K562 (cell line): ENCODE data around the gene RC3H2. TPM values are rescaled to one million over a fixed set of nuclear protein-coding genes. Genes with fewer than 3 reads are reported as not detected.

Experiments used
- CBFA2T3 ChIP-seq: fragments of 450-650 bp; IDR thresholded peaks from 2 replicates; pipeline ENCODE4 v1.6.1; 2017
- JUN ChIP-seq, 2 experiments: sonication (generic) in 1 of 2; formaldehyde crosslinking in 1 of 2; IDR thresholded peaks; 2 replicates each; pipeline versions ENCODE4 v1.6.1 to v1.8.0; 2012 to 2022; ENCODE audit warnings: borderline replicate concordance in 2 of 2, mild to moderate bottlenecking in 2 of 2, improper control_type of control experiment in 1 of 2, low read depth in 1 of 2, low read length in 1 of 2, missing genetic modification reagents in 1 of 2
- KAT2B ChIP-seq: IDR thresholded peaks from one replicate; pipeline ENCODE4 v1.6.1; 2012; ENCODE audit warnings: low read depth, mild to moderate bottlenecking, control low read depth, inconsistent platforms, low read length, moderate library complexity
- KLF1 ChIP-seq: fragments of 450-650 bp; IDR thresholded peaks from 2 replicates; pipeline ENCODE4 v1.6.1; 2016; ENCODE audit warnings: missing genetic modification characterization, missing compliant biosample characterization
- MAZ ChIP-seq, 2 experiments: fragments of 450-650 bp in 1 of 2; sonication (generic) in 1 of 2; formaldehyde crosslinking; IDR thresholded peaks in 1 of 2; conservative IDR thresholded peaks in 1 of 2; 2 replicates each; pipeline versions ENCODE4 v1.4.0 to v1.5.0; 2020; ENCODE audit warnings: mild to moderate bottlenecking in 1 of 2, missing genetic modification reagents in 1 of 2
- MTA3 ChIP-seq: fragments of 450-650 bp; formaldehyde crosslinking; IDR thresholded peaks from 2 replicates; pipeline ENCODE4 v1.6.1; 2017; ENCODE audit warnings: mild to moderate bottlenecking, borderline replicate concordance
- NCOA4 ChIP-seq: fragments of 450-650 bp; IDR thresholded peaks from 2 replicates; pipeline ENCODE4 v1.6.1; 2018; ENCODE audit warnings: mild to moderate bottlenecking; ENCODE audit not compliant: partially characterized antibody
- NFYB ChIP-seq: IDR thresholded peaks from 2 replicates; pipeline ENCODE4 v1.6.1; 2011; ENCODE audit warnings: mild to moderate bottlenecking, moderate library complexity; ENCODE audit not compliant: insufficient read length; ENCODE audit errors: extremely low read depth
- NR2C2 ChIP-seq, 2 experiments: fragments of 200-800 bp in 1 of 2; sonication (Bioruptor generic) in 1 of 2; sonication (generic) in 1 of 2; formaldehyde crosslinking in 1 of 2; IDR thresholded peaks; 2 replicates each; pipeline versions ENCODE4 v1.6.1 to v1.8.0; 2016 to 2022; ENCODE audit warnings: mild to moderate bottlenecking in 1 of 2, missing compliant biosample characterization in 1 of 2, missing genetic modification characterization in 1 of 2, missing genetic modification reagents in 1 of 2
- RUNX1 ChIP-seq: sonication (generic); IDR thresholded peaks from 2 replicates; pipeline ENCODE4 v1.6.1; 2016; ENCODE audit warnings: antibody characterized with exemption, low read depth
- SMARCA4 ChIP-seq: fragments of 450-650 bp; IDR thresholded peaks from 2 replicates; pipeline ENCODE4 v1.6.1; 2016
- SP2 ChIP-seq: IDR thresholded peaks from 2 replicates; pipeline ENCODE4 v1.6.1; 2011; ENCODE audit warnings: mild to moderate bottlenecking, low read depth, low read length, moderate library complexity; ENCODE audit not compliant: poor library complexity, severe bottlenecking; ENCODE audit errors: extremely low read depth
- TOE1 ChIP-seq, 2 experiments: fragments of 450-650 bp in 1 of 2; sonication (generic) in 1 of 2; formaldehyde crosslinking in 1 of 2; IDR thresholded peaks; 2 replicates each; pipeline versions ENCODE4 v1.7.1 to v1.8.0; 2016 to 2022; ENCODE audit warnings: borderline replicate concordance in 2 of 2, mild to moderate bottlenecking in 2 of 2, antibody characterized with exemption in 1 of 2, inconsistent platforms in 1 of 2, low read depth in 1 of 2, missing genetic modification reagents in 1 of 2, moderate library complexity in 1 of 2
- ZNF239 ChIP-seq: fragments of 250-450 bp; sonication (Bioruptor Pico); IDR thresholded peaks from 2 replicates; pipeline ENCODE4 v1.4.0; 2020; ENCODE audit warnings: mild to moderate bottlenecking
- ZNF253 ChIP-seq: fragments of 250-450 bp; sonication (Bioruptor Pico); conservative IDR thresholded peaks from 2 replicates; pipeline ENCODE4 v1.6.1; 2021; ENCODE audit warnings: mild to moderate bottlenecking
- ZNF41 ChIP-seq: fragments of 250-450 bp; sonication (Bioruptor Pico); conservative IDR thresholded peaks from 2 replicates; pipeline ENCODE4 v1.4.0; 2020; ENCODE audit warnings: mild to moderate bottlenecking
- polyA plus RNA-seq, 8 experiments: library from polyadenylated mRNA; depleted of rRNA in 4 of 8; stranded (reverse) in 5 of 8; unstranded in 3 of 8; fragments of >200 nt; fragmentation: Nextera tagmentation in 2 of 8; fragmentation: Illumina TruSeq in 1 of 8; extraction: Ambion mirVana in 2 of 8; extraction: Trizol in 1 of 8; gene quantifications; 2 replicates each; pipeline versions ENCODE4 v1.2.1 to v1.2.3, GENCODE V29; 2011 to 2014; ENCODE audit warnings: inconsistent platforms in 1 of 8, missing spikeins in 1 of 8
- total RNA-seq, 7 experiments: library from RNA; depleted of rRNA in 6 of 7; stranded (reverse); fragments of >200 nt in 6 of 7; fragmentation: Illumina TruSeq in 2 of 7; extraction: Trizol in 2 of 7; gene quantifications; 2 replicates each; pipeline versions ENCODE4 v1.2.1 to v1.2.3, GENCODE V29; 2011 to 2021; ENCODE audit warnings: low replicate concordance in 1 of 7
- TF ChIP-seq, protein P1 (sequence below): sonication (generic); formaldehyde crosslinking; IDR thresholded peaks from 2 replicates; pipeline ENCODE4 v1.8.1; 2023; ENCODE audit warnings: mild to moderate bottlenecking, missing genetic modification reagents
- TF ChIP-seq, protein P2 (sequence below): sonication (generic); IDR thresholded peaks from 2 replicates; pipeline ENCODE4 v1.6.1; 2016
- TF ChIP-seq, protein P3 (sequence below): fragments of 450-650 bp; formaldehyde crosslinking; IDR thresholded peaks from 2 replicates; pipeline ENCODE4 v1.4.0; 2020; ENCODE audit warnings: mild to moderate bottlenecking, moderate library complexity
- TF ChIP-seq, protein P4 (sequence below): fragments of 450-650 bp; IDR thresholded peaks from 2 replicates; pipeline ENCODE4 v1.6.1; 2016; ENCODE audit warnings: antibody characterized with exemption

Gene RC3H2
- total and polyA plus RNA-seq, 9 of the 15 experiments (the other 6 are each of a cell fraction or from before 2014, with no cell fraction given), result 5.6 to 35.4 (median 18.6) TPM

DNA sequence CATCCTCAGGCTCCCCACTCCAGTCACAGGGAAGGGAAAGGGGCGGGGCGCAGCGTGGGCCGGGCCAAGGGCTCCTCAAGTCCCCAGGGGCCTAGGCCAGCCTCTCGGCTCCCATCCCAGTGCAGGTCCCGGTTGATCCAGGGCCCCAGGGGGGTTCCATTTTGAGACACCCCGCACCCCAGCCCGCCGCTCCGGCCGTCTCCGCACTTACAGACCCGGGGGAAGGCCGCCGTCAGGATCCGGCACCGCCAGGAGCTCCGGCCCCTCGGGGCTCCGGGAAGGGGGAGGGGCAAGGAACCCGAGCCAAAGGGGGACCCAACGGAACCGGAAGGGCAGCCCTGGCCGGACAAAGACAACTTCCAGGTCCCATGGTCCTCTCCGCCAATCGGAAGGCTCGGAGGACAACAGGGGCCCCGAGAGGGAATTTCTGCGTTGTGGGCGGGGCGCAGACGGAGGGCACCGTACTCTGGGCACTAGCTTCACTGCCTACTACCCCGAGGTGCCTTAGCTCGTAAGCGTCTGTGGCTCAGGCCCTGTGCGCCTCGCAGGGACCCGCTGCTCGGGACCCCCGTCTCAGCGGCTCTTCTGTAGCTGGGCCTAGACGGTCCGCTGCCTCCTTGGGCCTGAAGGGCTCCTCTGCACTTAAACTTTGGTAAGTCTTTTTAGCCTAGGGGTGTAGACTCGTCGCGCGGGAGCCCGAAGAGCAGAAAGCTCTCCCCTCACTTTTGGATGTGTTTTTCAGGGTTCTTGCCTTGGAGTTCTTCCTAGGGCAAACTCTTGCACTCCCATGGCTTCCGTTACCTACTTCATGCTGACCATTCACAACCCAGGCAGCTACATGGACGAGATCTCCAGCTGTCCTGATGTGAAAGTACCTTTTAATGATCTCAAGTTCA lies 26.3 kb upstream of the RC3H2 start, which contains the start of gene ZBTB26 (continued):
- TF ChIP-seq, protein P1, sequence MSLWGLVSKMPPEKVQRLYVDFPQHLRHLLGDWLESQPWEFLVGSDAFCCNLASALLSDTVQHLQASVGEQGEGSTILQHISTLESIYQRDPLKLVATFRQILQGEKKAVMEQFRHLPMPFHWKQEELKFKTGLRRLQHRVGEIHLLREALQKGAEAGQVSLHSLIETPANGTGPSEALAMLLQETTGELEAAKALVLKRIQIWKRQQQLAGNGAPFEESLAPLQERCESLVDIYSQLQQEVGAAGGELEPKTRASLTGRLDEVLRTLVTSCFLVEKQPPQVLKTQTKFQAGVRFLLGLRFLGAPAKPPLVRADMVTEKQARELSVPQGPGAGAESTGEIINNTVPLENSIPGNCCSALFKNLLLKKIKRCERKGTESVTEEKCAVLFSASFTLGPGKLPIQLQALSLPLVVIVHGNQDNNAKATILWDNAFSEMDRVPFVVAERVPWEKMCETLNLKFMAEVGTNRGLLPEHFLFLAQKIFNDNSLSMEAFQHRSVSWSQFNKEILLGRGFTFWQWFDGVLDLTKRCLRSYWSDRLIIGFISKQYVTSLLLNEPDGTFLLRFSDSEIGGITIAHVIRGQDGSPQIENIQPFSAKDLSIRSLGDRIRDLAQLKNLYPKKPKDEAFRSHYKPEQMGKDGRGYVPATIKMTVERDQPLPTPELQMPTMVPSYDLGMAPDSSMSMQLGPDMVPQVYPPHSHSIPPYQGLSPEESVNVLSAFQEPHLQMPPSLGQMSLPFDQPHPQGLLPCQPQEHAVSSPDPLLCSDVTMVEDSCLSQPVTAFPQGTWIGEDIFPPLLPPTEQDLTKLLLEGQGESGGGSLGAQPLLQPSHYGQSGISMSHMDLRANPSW (CRISPR knock-in tag), result no peak
- TF ChIP-seq KAT2B (no peak), NFYB (peak; percentile 80), JUN (IDR thresholded peaks at IDR 0.05; ENCODE audit: borderline replicate concordance, low read depth, low read length) (no peak), JUN (CRISPR knock-in tag; IDR thresholded peaks at IDR 0.05; ENCODE audit: borderline replicate concordance) (no peak), KLF1 (tag) (no peak), MAZ (CRISPR knock-in tag; conservative IDR thresholded peaks at IDR 0.05 in 1 of 2, IDR thresholded peaks at IDR 0.05 in 1 of 2) (peak; percentile 73 to 79), ZNF253 (CRISPR knock-in tag) (no peak), NR2C2 (CRISPR knock-in tag; IDR thresholded peaks at IDR 0.05) (peak; percentile 90), NR2C2 (tag; IDR thresholded peaks at IDR 0.05) (peak; percentile 99), ZNF239 (no peak), ZNF41 (CRISPR knock-in tag) (no peak), SMARCA4 (no peak), CBFA2T3 (no peak), MTA3 (peak; percentile 67; the same call in 1 of the 2 replicates), TOE1 (IDR thresholded peaks at IDR 0.05; ENCODE audit: borderline replicate concordance) (peak; percentile 86), TOE1 (CRISPR knock-in tag; IDR thresholded peaks at IDR 0.05; ENCODE audit: borderline replicate concordance, low read depth) (no peak), RUNX1 (0 out of 2 replicates have a peak, but pooled peaks have one; percentile 31), NCOA4 (no peak), SP2 (no peak)
- TF ChIP-seq, protein P2, sequence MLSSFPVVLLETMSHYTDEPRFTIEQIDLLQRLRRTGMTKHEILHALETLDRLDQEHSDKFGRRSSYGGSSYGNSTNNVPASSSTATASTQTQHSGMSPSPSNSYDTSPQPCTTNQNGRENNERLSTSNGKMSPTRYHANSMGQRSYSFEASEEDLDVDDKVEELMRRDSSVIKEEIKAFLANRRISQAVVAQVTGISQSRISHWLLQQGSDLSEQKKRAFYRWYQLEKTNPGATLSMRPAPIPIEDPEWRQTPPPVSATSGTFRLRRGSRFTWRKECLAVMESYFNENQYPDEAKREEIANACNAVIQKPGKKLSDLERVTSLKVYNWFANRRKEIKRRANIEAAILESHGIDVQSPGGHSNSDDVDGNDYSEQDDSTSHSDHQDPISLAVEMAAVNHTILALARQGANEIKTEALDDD, result no peak
- TF ChIP-seq, protein P3, sequence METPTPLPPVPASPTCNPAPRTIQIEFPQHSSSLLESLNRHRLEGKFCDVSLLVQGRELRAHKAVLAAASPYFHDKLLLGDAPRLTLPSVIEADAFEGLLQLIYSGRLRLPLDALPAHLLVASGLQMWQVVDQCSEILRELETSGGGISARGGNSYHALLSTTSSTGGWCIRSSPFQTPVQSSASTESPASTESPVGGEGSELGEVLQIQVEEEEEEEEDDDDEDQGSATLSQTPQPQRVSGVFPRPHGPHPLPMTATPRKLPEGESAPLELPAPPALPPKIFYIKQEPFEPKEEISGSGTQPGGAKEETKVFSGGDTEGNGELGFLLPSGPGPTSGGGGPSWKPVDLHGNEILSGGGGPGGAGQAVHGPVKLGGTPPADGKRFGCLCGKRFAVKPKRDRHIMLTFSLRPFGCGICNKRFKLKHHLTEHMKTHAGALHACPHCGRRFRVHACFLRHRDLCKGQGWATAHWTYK (CRISPR knock-in tag), result no peak
- TF ChIP-seq, protein P4, sequence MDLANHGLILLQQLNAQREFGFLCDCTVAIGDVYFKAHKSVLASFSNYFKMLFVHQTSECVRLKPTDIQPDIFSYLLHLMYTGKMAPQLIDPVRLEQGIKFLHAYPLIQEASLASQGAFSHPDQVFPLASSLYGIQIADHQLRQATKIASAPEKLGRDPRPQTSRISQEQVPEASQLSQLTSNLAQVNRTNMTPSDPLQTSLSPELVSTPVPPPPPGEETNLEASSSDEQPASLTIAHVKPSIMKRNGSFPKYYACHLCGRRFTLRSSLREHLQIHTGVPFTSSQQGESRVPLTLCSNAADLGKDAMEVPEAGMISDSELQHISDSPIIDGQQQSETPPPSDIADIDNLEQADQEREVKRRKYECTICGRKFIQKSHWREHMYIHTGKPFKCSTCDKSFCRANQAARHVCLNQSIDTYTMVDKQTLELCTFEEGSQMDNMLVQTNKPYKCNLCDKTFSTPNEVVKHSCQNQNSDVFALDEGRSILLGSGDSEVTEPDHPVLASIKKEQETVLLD, result no peak
